ENCODE results near the gene INO80. TPM values are rescaled to one million over a fixed set of nuclear protein-coding genes. Genes with fewer than 3 reads are reported as not detected.

Gene INO80
- total RNA-seq, 1 experiment from 2014 or later: 15.3 TPM

GRCh38 chr15:41031232-41032078, 84.6 kb downstream of the INO80 start:
- no peak for TF ChIP-seq CTCF (IDR thresholded peaks at IDR 0.05; ENCODE audit: unreplicated experiment)
- H3K27me3 Mint-ChIP-seq (ENCODE audit: unreplicated experiment): no peaks in the 10 kb centered on the region
- peaks cover 10% of the 10 kb centered on the region for H3K36me3 Mint-ChIP-seq (ENCODE audit: insufficient read depth, unreplicated experiment)
- no TSS peak for BruUV-seq (replicated peaks)
- no peaks in the 10 kb centered on the region for H3K4me1 Mint-ChIP-seq (ENCODE audit: low read depth, unreplicated experiment)
- H3K9me3 Mint-ChIP-seq (ENCODE audit: low read depth, unreplicated experiment): no peaks in the 10 kb centered on the region
- no peak for DNase-seq
- no peak overlapping the region for H3K27ac Mint-ChIP-seq (ENCODE audit: unreplicated experiment)
- H3K4me3 Mint-ChIP-seq (ENCODE audit: low read depth, unreplicated experiment): no peak overlapping the region
- intact Hi-C loops (cut with micrococcal nuclease; ENCODE audit: unreplicated experiment): no loop called here
- CTCF ChIA-PET: no interaction called here

GRCh38 chr15:41028853-41029252, 87.2 kb downstream of the INO80 start:
- H3K36me3 Mint-ChIP-seq (ENCODE audit: insufficient read depth, unreplicated experiment): peaks cover 10% of the 10 kb centered on the region
- BruUV-seq (replicated peaks): no TSS peak
- no peak overlapping the region for H3K4me3 Mint-ChIP-seq (ENCODE audit: low read depth, unreplicated experiment)
- no peak overlapping the region for H3K27ac Mint-ChIP-seq (ENCODE audit: unreplicated experiment)
- H3K9me3 Mint-ChIP-seq (ENCODE audit: low read depth, unreplicated experiment): no peaks in the 10 kb centered on the region
- no peak for TF ChIP-seq CTCF (IDR thresholded peaks at IDR 0.05; ENCODE audit: unreplicated experiment)
- H3K27me3 Mint-ChIP-seq (ENCODE audit: unreplicated experiment): no peaks in the 10 kb centered on the region
- intact Hi-C loops (cut with micrococcal nuclease; ENCODE audit: unreplicated experiment): loop anchor here (10.0 kb wide), 1 partner anchor 156 kb away; no protein-coding TSS in a partner anchor
- H3K4me1 Mint-ChIP-seq (ENCODE audit: low read depth, unreplicated experiment): no peaks in the 10 kb centered on the region
- DNase-seq: no peak
- CTCF ChIA-PET: interaction anchor here (0.6 to 1.3 kb wide), 2 partner anchors 19 to 1277 kb away, joined by 3 to 4 read pairs; no protein-coding TSS in a partner anchor

GRCh38 chr15:41025393-41025792, 90.7 kb downstream of the INO80 start:
- no TSS peak for BruUV-seq (replicated peaks)
- peaks cover 13% of the 10 kb centered on the region for H3K36me3 Mint-ChIP-seq (ENCODE audit: insufficient read depth, unreplicated experiment)
- H3K27me3 Mint-ChIP-seq (ENCODE audit: unreplicated experiment): no peaks in the 10 kb centered on the region
- CTCF ChIA-PET: no interaction called here
- H3K27ac Mint-ChIP-seq (ENCODE audit: unreplicated experiment): no peak overlapping the region
- no peak for DNase-seq
- H3K4me1 Mint-ChIP-seq (ENCODE audit: low read depth, unreplicated experiment): no peaks in the 10 kb centered on the region
- H3K4me3 Mint-ChIP-seq (ENCODE audit: low read depth, unreplicated experiment): no peak overlapping the region
- no peaks in the 10 kb centered on the region for H3K9me3 Mint-ChIP-seq (ENCODE audit: low read depth, unreplicated experiment)
- intact Hi-C loops (cut with micrococcal nuclease; ENCODE audit: unreplicated experiment): loop anchor here (10.0 kb wide), 1 partner anchor 159 kb away; no protein-coding TSS in a partner anchor
- TF ChIP-seq CTCF (IDR thresholded peaks at IDR 0.05; ENCODE audit: unreplicated experiment): no peak

- Mint-ChIP-seq H3K27me3 (ENCODE audit: unreplicated experiment) (no peaks in the 10 kb centered on the region), H3K4me3 (ENCODE audit: low read depth, unreplicated experiment) (no peak overlapping the region), H3K36me3 (ENCODE audit: insufficient read depth, unreplicated experiment) (peaks cover 13% of the 10 kb centered on the region), H3K4me1 (ENCODE audit: low read depth, unreplicated experiment) (no peaks in the 10 kb centered on the region), H3K9me3 (ENCODE audit: low read depth, unreplicated experiment) (no peaks in the 10 kb centered on the region), H3K27ac (ENCODE audit: unreplicated experiment) (no peak overlapping the region)
- DNase-seq: no peak
- no TSS peak for BruUV-seq (replicated peaks)
- no peak for TF ChIP-seq CTCF (IDR thresholded peaks at IDR 0.05; ENCODE audit: unreplicated experiment)
- intact Hi-C loops (cut with micrococcal nuclease; ENCODE audit: unreplicated experiment): loop anchor here (10.0 kb wide), 1 partner anchor 160 kb away; no protein-coding TSS in a partner anchor
- CTCF ChIA-PET: no interaction called here
Measured at GRCh38 chr15:41024885-41025284, 91.2 kb downstream of the INO80 start.
